NCI-H1048 (cell line): ENCODE data around the gene SLC45A1.

Experiments
- DNase-seq: peaks from one replicate; lab custom pipeline; 2025; lab: John Stamatoyannopoulos, UW

The SLC45A1 gene

DNA sequence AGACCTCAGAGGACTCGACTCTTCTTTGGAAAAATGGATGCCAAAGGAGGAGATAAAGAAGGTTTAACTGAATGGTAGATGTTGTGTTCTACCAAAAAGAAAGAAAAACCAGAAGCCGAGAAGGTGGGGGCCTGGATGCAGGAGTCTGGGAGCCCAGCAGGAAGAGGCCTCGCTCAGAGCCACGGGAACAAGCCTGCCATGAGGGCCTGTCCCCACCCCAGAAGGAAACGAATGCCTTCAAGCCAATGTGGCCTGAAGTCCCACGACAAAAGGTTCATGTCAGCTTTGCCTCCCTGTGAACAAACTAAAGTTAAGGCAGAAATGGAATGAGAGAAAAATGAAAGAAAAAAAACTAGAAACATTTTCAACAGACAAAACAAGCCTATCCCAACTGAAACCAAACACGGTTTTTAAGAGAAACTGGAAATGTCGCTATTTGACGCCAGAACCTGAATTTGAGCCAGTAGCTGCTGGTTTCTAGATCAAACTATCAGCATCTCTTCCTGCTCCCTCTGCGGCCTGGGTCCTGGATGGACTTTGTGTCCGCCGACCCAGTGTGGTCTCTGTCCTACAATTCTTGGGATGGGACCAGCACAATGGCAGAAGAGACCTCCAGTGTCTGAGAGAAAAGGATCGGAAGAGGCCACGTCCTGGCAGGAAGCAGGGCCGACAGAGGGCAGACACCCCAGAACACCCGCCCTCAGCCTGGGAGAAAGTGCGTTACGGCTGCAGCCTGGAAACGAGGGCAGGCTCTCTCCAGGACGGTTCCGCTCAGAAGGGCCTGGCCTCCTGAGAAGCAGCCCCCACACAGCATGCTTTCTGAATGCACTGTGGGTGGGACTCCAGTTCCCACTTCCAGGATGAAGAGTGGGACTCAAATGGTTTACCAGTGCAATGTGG, 35.2 kb downstream of the SLC45A1 start:
- DNase-seq = no peak

- no peak for DNase-seq
Observed at GRCh38 chr1:8354038-8354437, 36.1 kb downstream of the SLC45A1 start.

DNA sequence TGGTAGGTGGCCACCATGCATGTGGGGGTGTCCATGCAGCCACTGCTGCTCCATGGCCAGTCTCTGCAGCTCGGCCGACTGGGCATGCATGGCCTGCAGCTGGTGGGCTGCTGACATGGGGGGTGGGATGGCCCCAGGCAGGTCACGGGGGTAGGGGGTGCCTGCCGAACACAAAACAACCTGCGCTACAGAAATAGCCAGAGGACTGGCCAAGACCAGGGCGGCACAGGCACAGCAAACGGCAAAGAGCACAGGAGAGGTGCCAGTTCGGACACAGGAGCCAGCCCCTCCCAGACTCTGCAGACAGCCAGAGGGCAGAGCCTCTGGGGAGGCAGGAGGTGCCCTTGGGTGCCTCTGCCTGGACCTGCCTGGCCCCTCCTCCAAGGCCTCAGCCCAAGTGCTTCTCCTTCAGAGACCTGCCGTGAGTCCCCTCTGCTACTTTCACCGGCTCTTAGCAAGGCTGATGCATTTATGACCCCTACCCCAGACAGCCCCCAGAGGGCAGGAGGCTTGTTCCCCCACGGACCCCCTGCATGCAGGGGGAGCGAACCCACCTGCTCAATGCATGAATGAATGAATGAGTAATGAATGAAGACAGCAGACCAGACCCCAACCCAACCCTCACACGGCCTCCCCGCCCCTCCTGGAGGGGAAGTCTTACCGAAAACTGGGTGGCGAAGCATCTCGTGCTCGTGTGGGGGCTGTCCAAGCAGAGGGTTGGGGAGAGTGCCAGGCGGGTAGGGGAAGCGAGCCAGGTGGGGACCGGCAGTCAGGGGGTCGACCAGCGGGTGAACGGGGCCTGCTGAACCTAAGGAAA, 37.7 kb downstream of the SLC45A1 start:
- no peak for DNase-seq

GRCh38 chr1:8356256-8357209, 38.6 kb downstream of the SLC45A1 start:
- no peak for DNase-seq

DNA sequence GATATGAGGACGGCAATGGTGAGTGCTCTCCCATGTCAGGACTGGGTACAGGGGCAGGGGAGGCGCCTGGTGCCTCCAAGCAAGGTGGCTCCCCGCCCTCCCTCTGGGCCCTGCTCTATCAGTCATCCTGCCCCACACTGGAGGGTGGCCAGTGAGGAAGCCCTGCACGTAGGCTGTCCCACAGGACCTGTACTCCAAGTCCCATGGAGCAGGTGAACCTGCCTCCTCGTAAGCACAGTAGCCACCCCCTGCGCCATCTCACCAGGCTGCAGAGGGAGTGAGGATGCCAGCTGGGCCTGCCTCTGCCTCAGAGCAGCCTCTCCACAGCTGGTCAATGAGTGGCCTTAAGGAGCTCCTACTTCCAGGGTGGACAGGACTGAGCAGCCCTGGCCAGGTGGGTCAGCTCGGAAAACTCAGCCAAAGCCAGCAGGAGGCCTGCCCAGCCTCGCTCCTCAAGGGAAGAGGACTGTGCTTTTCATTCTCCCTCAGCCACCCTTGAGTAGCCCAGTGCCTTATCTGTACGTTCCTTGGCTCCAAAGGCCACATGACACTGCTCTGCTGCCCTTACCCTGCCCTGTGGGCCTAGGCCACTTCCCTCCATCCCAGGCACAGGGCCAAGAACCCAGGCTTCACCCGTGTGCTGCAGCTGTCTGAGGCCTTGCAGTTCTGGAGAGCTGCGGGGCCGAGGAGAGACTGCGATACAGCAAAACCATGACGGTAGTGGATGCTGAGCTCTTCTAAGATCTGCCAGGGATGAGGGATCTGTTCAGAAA, 39.6 kb downstream of the SLC45A1 start:
- DNase-seq = no peak

DNA sequence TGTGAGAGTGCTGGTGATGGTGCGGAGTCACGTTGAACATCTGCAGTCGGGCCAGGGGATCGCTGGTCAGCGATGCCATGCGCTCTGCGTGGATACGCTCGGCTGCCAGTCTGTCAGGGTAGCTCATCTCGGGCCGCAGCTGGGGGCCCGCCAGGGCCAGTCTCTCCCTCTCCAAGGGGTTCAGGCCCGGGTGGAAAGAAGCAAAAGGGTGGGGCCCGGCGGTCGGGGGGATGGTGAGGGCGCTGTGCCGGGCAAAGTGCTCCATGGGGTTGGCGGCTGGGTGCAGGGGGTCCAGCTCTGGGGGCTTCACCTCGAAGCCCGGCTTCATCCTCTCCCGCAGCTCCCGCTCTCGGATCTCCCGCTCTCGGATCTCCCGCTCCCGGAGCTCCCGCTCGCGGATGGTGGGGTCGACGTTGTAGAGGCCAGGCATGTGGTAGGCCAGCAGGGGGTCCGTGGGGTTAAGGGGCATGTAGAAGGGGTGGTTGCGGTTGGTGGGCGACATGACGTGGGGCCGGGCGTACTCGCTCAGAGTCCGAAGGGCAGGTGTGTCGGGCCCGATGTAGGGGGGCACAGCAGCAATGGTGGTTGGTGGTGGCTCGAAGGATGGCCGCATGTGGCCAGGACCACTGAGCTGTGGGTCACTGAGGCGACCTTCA, 40.5 kb downstream of the SLC45A1 start:
- no peak for DNase-seq

DNA sequence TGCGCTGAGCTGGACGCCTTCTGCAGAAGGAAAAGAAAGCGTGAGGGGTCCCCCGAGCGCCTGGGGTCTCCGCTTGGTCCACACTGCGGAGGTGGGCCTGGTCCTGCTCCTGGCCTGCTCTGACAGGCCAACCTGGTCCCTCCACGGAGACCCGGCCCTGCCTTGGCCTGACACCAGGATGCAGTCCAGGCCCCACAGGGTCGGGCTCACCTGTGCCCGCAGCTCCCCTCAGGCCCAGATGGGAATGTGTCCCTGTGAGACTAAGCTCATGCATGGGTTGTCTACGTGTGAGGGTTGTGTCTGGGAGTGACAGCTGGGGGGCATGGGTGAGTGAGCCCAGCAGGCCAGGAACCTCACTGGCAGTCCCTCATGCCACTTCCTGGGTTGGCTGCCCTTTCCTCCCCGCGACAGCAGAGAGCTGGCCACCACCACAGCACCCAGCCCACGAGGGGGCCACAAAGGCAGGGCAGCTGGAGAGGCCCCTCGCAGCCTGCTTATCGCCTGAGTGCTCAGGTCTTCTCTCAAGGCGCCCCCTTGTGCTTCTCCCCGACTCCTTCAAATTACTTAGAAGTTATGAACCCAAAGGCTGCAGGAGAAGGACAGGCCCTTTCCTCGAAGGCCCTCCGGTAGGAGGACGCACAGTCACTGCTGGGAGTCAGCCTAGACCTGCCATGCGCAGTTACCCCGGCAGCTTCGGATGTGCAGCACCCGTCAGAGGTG, 41.1 kb downstream of the SLC45A1 start:
- no peak for DNase-seq

- no peak for DNase-seq
Observed at GRCh38 chr1:8359617-8360481, 41.9 kb downstream of the SLC45A1 start.

GRCh38 chr1:8360493-8361197, 42.7 kb downstream of the SLC45A1 start:
- DNase-seq = no peak

DNA sequence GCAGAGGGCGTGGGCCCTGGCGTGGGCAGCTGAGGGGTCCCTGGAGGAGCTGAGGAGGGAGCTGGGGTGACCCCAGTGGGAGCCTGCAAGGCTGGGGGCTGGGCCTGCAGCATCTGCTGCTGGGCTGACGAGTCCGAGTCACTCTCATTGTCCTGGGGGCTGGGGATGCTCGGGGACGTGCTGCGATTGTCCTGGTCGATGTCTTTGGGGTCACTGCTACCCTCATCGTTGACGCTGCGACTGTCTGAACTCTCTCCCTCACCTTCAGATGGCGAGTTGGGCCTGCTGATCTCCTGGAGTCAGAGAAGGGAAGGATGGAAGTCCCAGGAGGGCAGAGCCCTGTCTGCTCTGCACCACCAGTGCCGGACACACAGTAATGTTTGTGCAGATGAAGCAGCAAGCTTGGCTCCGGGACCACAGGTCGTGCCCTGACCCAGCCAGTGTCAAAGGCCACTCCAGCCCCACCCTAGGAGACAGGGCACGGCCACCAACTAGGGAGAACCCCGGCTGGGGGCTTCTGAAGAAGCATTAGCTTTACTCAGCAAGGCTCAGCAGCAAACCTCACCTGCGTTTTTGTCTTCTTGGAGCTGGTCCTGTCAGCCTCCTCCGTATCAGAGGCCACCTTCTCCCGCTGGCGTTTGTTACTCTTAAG, 43.4 kb downstream of the SLC45A1 start:
- DNase-seq = no peak

- no peak for DNase-seq
Observed at GRCh38 chr1:8362701-8363101, 44.8 kb downstream of the SLC45A1 start.

GRCh38 chr1:8363186-8363766, 45.4 kb downstream of the SLC45A1 start:
- DNase-seq = no peak

DNA sequence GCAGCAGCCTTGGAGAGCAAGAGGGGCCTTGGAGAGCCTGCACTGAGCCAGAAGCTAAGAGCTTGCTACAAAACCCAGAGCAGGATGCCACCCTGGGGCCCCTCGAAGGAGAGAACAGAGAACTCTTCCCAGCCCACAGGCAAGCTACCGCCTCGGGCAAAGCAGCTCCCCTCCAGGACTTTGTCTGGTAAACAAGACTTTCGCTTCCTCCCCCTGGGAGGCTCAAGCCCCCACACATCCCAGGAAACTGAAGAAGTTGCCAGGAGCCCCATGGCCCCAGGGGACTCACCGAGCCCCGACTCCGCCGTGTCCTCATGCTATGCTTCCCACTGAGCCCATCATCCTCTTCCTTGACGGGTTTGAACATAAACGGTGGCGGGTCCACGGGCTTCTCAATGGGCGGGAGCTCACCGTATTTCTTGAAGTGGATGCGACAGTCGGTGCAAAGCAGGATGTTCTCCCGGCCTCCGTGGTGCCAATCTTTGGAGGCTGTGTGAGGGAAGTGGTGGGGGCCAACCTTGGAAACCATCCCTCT, 45.9 kb downstream of the SLC45A1 start:
- DNase-seq = no peak

GRCh38 chr1:8364528-8365442, 46.9 kb downstream of the SLC45A1 start:
- DNase-seq = no peak

- DNase-seq = no peak
Observed at GRCh38 chr1:8365661-8366362, 47.9 kb downstream of the SLC45A1 start.
